K562 (cell line): ENCODE data around the gene DTNB. TPM values are rescaled to one million over a fixed set of nuclear protein-coding genes. Genes with fewer than 3 reads are reported as not detected.

Experiments
- CBX8 ChIP-seq: fragments of 200-600 bp; sonication (generic); IDR thresholded peaks from 2 replicates; pipeline ENCODE4 v1.6.1; 2012; ENCODE audit warnings: borderline replicate concordance, mixed run types, low read depth, mild to moderate bottlenecking, moderate library complexity, mixed read lengths, low read length, control low read depth, inconsistent platforms; ENCODE audit not compliant: poor library complexity, severe bottlenecking; ENCODE audit errors: extremely low read depth
- ESRRB ChIP-seq: fragments of 250-450 bp; sonication (Bioruptor Pico); IDR thresholded peaks from 2 replicates; pipeline ENCODE4 v1.5.0; 2020; ENCODE audit warnings: mild to moderate bottlenecking, moderate library complexity, borderline replicate concordance
- FOXP1 ChIP-seq: sonication (generic); formaldehyde crosslinking; IDR thresholded peaks from 2 replicates; pipeline ENCODE4 v1.8.0; 2022; ENCODE audit warnings: mild to moderate bottlenecking, missing genetic modification reagents
- GTF2B ChIP-seq: IDR thresholded peaks from 2 replicates; pipeline ENCODE4 v1.6.1; 2011; ENCODE audit not compliant: insufficient read length; ENCODE audit errors: extremely low read depth
- IRF2 ChIP-seq: sonication (generic); formaldehyde crosslinking; IDR thresholded peaks from 2 replicates; pipeline ENCODE4 v1.8.1; 2022; ENCODE audit warnings: mild to moderate bottlenecking, missing genetic modification reagents
- MCM7 ChIP-seq, 2 experiments: fragments of 450-650 bp; IDR thresholded peaks; 2 replicates each; pipeline ENCODE4 v1.6.1; 2016 to 2018
- RFX7 ChIP-seq: fragments of 250-450 bp; sonication (Bioruptor Pico); IDR thresholded peaks from 2 replicates; pipeline ENCODE4 v1.5.1; 2021; ENCODE audit warnings: mild to moderate bottlenecking
- SMAD1 ChIP-seq: fragments of 150-350 bp; IDR thresholded peaks from 2 replicates; pipeline ENCODE4 v1.6.1; 2014; ENCODE audit warnings: low read length, low read depth; ENCODE audit not compliant: partially characterized antibody
- YY1 ChIP-seq, 3 experiments: IDR thresholded peaks; 2 replicates each; pipeline ENCODE4 v1.6.1; 2011; ENCODE audit warnings: low read length in 2 of 3, mild to moderate bottlenecking in 2 of 3, moderate library complexity in 2 of 3, borderline replicate concordance in 1 of 3, control low read depth in 1 of 3, low read depth in 1 of 3; ENCODE audit not compliant: insufficient read depth in 3 of 3, insufficient replicate concordance in 2 of 3, control insufficient read depth in 1 of 3, insufficient read length in 1 of 3; ENCODE audit errors: extremely low read depth in 1 of 3
- ZNF316 ChIP-seq: fragments of 450-650 bp; IDR thresholded peaks from 2 replicates; pipeline ENCODE4 v1.6.1; 2016
- ZNF668 ChIP-seq: fragments of 250-450 bp; sonication (Bioruptor Pico); IDR thresholded peaks from 2 replicates; pipeline ENCODE4 v1.8.0; 2022; ENCODE audit warnings: mild to moderate bottlenecking, inconsistent platforms
- polyA plus RNA-seq, 8 experiments: library from polyadenylated mRNA; depleted of rRNA in 4 of 8; stranded (reverse) in 5 of 8; unstranded in 3 of 8; fragments of >200 nt; fragmentation: Nextera tagmentation in 2 of 8; fragmentation: Illumina TruSeq in 1 of 8; extraction: Ambion mirVana in 2 of 8; extraction: Trizol in 1 of 8; gene quantifications; 2 replicates each; pipeline versions ENCODE4 v1.2.1 to v1.2.3, GENCODE V29; 2011 to 2014; ENCODE audit warnings: inconsistent platforms in 1 of 8, missing spikeins in 1 of 8
- total RNA-seq, 7 experiments: library from RNA; depleted of rRNA in 6 of 7; stranded (reverse); fragments of >200 nt in 6 of 7; fragmentation: Illumina TruSeq in 2 of 7; extraction: Trizol in 2 of 7; gene quantifications; 2 replicates each; pipeline versions ENCODE4 v1.2.1 to v1.2.3, GENCODE V29; 2011 to 2021; ENCODE audit warnings: low replicate concordance in 1 of 7
- TF ChIP-seq, protein P1 (sequence below): fragments of 450-650 bp; IDR thresholded peaks from 2 replicates; pipeline ENCODE4 v1.6.1; 2016; ENCODE audit warnings: mild to moderate bottlenecking, moderate library complexity
- TF ChIP-seq, protein P2 (sequence below): fragments of 450-650 bp; formaldehyde crosslinking; IDR thresholded peaks from 2 replicates; pipeline ENCODE4 v1.4.0; 2020; ENCODE audit warnings: mild to moderate bottlenecking, mixed read lengths

DTNB gene
- total and polyA plus RNA-seq, 9 of the 15 experiments (the other 6 are each of a cell fraction or from before 2014, with no cell fraction given) = 0.18 to 2.0 (median 0.77) TPM; not detected in 2

DNA sequence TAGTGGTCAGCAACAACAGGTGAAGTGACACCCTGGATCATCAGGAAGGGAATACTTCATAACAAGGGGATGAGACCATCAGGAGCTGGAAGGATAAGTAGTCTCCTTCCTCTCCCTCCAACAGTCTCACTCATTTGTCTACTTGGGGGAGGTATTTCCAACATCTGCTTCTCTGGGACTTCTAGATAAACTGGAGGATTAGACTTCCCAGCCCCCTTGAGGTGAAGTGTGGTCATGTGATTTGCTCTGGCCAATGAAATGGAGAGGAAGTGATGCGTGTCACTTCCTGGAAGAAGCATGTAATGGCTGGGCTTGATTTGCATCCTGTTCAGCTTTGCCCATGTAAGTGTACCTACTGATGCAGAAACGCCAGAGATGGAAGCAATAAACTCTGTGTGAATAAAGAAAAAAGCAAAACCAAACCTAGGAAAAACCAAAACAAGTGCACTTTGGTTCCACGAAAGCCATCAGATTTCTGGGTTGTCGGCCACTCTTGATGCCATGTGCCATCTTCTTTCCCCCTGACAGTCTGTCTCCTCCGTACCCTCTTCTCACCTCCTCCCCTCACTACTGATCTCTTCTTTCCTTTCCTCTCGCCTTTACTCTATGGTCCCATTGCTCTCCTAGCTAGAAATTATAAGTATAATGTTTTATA lies 255.5 kb downstream of the DTNB start (continued):
- TF ChIP-seq, protein P1, sequence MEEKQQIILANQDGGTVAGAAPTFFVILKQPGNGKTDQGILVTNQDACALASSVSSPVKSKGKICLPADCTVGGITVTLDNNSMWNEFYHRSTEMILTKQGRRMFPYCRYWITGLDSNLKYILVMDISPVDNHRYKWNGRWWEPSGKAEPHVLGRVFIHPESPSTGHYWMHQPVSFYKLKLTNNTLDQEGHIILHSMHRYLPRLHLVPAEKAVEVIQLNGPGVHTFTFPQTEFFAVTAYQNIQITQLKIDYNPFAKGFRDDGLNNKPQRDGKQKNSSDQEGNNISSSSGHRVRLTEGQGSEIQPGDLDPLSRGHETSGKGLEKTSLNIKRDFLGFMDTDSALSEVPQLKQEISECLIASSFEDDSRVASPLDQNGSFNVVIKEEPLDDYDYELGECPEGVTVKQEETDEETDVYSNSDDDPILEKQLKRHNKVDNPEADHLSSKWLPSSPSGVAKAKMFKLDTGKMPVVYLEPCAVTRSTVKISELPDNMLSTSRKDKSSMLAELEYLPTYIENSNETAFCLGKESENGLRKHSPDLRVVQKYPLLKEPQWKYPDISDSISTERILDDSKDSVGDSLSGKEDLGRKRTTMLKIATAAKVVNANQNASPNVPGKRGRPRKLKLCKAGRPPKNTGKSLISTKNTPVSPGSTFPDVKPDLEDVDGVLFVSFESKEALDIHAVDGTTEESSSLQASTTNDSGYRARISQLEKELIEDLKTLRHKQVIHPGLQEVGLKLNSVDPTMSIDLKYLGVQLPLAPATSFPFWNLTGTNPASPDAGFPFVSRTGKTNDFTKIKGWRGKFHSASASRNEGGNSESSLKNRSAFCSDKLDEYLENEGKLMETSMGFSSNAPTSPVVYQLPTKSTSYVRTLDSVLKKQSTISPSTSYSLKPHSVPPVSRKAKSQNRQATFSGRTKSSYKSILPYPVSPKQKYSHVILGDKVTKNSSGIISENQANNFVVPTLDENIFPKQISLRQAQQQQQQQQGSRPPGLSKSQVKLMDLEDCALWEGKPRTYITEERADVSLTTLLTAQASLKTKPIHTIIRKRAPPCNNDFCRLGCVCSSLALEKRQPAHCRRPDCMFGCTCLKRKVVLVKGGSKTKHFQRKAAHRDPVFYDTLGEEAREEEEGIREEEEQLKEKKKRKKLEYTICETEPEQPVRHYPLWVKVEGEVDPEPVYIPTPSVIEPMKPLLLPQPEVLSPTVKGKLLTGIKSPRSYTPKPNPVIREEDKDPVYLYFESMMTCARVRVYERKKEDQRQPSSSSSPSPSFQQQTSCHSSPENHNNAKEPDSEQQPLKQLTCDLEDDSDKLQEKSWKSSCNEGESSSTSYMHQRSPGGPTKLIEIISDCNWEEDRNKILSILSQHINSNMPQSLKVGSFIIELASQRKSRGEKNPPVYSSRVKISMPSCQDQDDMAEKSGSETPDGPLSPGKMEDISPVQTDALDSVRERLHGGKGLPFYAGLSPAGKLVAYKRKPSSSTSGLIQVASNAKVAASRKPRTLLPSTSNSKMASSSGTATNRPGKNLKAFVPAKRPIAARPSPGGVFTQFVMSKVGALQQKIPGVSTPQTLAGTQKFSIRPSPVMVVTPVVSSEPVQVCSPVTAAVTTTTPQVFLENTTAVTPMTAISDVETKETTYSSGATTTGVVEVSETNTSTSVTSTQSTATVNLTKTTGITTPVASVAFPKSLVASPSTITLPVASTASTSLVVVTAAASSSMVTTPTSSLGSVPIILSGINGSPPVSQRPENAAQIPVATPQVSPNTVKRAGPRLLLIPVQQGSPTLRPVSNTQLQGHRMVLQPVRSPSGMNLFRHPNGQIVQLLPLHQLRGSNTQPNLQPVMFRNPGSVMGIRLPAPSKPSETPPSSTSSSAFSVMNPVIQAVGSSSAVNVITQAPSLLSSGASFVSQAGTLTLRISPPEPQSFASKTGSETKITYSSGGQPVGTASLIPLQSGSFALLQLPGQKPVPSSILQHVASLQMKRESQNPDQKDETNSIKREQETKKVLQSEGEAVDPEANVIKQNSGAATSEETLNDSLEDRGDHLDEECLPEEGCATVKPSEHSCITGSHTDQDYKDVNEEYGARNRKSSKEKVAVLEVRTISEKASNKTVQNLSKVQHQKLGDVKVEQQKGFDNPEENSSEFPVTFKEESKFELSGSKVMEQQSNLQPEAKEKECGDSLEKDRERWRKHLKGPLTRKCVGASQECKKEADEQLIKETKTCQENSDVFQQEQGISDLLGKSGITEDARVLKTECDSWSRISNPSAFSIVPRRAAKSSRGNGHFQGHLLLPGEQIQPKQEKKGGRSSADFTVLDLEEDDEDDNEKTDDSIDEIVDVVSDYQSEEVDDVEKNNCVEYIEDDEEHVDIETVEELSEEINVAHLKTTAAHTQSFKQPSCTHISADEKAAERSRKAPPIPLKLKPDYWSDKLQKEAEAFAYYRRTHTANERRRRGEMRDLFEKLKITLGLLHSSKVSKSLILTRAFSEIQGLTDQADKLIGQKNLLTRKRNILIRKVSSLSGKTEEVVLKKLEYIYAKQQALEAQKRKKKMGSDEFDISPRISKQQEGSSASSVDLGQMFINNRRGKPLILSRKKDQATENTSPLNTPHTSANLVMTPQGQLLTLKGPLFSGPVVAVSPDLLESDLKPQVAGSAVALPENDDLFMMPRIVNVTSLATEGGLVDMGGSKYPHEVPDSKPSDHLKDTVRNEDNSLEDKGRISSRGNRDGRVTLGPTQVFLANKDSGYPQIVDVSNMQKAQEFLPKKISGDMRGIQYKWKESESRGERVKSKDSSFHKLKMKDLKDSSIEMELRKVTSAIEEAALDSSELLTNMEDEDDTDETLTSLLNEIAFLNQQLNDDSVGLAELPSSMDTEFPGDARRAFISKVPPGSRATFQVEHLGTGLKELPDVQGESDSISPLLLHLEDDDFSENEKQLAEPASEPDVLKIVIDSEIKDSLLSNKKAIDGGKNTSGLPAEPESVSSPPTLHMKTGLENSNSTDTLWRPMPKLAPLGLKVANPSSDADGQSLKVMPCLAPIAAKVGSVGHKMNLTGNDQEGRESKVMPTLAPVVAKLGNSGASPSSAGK = peak; percentile 64; the same call in 1 of the 2 replicates
- no peak for TF ChIP-seq CBX8
- TF ChIP-seq ZNF668 (CRISPR knock-in tag) = no peak
- no peak for TF ChIP-seq IRF2 (CRISPR knock-in tag)
- no peak for TF ChIP-seq ZNF316
- no peak for TF ChIP-seq RFX7
- TF ChIP-seq ESRRB = no peak
- TF ChIP-seq MCM7 (IDR thresholded peaks at IDR 0.05) = no peak
- TF ChIP-seq SMAD1 = no peak
- TF ChIP-seq, protein P2, sequence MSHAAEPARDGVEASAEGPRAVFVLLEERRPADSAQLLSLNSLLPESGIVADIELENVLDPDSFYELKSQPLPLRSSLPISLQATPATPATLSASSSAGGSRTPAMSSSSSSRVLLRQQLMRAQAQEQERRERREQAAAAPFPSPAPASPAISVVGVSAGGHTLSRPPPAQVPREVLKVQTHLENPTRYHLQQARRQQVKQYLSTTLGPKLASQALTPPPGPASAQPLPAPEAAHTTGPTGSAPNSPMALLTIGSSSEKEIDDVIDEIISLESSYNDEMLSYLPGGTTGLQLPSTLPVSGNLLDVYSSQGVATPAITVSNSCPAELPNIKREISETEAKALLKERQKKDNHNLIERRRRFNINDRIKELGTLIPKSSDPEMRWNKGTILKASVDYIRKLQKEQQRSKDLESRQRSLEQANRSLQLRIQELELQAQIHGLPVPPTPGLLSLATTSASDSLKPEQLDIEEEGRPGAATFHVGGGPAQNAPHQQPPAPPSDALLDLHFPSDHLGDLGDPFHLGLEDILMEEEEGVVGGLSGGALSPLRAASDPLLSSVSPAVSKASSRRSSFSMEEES (CRISPR knock-in tag) = peak; percentile 89
- no peak for TF ChIP-seq GTF2B
- no peak for TF ChIP-seq YY1 (IDR thresholded peaks at IDR 0.05; ENCODE audit: borderline replicate concordance in 1 of 3, control insufficient read depth in 1 of 3, extremely low read depth in 1 of 3, insufficient read depth in 3 of 3, insufficient read length in 1 of 3, insufficient replicate concordance in 2 of 3, low read depth in 1 of 3, low read length in 2 of 3)
- no peak for TF ChIP-seq FOXP1 (CRISPR knock-in tag)
